HL-60/S4 treated with retinoic acid at 250 ng/mL for 4 days and 3 days (cell line): ENCODE data around the gene NOXO1.

Experiments used
- in situ Hi-C: fragments of 300-500 bp; cut with MboI; formaldehyde crosslinking; loops from 2 replicates; pipeline ENCODE4 v1.7.0; 2022; ENCODE audit warnings: low sequenced_read_pairs

Gene NOXO1

DNA sequence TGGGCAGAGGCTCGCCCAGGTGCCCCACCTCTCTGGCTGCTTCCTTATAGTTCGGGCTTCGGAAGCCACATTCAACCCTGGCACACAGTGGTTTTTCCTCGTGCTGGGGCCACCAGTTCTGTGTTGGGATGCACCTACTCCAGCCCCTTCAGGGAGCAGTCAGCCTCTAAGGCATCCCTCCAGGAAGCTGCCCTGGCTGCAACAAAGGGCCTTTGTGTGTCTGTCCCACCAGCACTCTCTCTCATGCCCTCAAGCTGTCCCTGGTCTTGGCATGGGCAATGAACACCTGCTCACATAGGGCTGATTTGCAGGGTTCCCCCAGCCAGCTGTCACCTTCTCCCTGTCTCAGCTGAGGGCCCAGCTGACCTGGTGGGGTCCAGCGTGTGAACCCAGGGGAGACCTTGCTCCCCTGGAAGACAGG is 754 bp upstream of the NOXO1 start:
- in situ Hi-C loops: no loop called here

DNA sequence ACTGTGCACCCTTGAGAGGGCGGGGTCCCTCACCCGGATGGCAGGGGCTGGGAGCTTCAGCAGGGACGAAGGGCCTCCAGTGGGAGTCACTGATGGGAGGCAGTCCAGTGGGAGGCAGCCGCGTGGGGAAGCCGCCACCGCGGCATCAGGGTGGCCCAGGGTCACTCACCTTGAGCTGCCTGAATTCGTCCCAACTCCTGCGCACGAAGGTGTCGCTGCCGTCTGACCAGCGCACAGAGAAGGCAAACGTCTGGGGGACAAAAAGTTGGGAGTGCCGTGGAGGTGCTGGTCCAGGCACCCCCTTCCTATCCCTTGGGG is 540 bp downstream of the NOXO1 start:
- in situ Hi-C loops: no loop called here

DNA sequence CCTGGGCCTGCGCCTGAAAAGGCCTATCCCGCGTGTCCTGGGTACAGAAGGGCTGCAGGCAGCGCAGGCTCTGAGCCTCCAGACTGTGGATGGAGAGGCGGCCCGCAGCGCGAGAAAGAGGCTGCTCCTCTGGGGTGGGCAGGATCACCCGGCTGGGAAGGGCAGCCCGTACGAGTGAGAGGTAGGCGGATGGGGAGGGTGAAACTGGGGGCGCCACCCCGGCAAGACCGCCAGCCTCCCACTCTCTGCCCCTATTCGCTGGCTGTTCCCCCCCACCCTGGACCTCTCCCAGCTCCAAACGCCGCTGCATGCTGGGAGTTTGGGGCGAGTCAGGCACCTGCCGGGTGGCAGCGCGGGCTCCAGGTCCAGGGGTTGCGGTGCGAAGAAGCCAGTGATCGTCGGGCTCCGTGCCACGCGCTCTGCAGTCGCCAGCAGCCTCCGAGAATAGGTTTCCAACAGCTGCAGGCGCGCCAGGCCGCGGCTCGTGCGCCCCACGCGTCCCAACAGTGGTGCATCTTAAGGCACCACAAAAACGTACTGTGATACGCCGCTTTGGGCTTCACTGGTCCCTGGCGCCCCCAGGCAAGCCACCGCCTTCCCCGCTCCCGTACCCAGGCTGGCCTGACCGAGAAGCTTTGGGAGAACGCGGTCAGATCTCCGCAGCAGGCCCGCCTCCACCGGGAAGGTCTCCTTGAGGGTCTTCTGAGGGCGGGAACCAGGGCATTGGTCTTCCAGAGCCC is 1.1 kb downstream of the NOXO1 start:
- in situ Hi-C loops: no loop called here

DNA sequence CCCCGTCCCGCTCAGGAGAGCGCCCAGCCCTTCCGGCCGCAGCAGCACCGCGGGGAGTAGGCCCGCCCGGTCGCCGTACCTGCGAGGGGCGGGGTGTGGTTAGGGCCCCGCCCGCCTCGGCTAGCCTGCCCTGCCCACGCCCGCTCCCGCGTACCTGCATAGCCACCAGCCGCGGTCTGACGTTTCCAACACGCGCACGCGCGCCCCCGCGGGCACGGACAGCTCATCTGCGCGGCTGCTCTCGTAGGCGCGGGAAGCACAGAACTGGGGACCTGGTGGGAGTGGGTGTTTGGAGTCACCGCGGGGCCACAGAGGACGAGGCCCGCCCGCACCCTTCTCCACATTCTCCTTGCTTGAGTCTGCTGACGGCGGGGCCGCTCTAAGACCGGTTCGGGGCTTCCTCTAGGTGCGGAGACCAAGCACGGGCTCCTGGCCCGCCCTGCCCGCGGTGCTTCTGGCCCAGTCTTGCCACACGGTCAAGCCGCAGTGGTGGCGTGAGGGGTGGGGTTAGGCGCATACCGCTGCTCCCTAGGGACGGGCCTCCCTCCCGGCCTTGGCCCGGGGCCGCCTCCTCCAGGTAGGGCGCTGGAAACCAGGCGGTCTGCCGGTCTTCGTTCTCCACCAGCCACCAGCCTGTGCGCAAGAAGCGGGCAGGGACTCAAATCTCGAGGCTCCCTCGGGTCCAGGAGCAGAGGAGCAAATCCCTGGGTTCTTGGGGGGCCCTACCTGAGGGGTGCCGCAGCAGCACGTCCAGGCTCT is 1.8 kb downstream of the NOXO1 start:
- in situ Hi-C loops: no loop called here

DNA sequence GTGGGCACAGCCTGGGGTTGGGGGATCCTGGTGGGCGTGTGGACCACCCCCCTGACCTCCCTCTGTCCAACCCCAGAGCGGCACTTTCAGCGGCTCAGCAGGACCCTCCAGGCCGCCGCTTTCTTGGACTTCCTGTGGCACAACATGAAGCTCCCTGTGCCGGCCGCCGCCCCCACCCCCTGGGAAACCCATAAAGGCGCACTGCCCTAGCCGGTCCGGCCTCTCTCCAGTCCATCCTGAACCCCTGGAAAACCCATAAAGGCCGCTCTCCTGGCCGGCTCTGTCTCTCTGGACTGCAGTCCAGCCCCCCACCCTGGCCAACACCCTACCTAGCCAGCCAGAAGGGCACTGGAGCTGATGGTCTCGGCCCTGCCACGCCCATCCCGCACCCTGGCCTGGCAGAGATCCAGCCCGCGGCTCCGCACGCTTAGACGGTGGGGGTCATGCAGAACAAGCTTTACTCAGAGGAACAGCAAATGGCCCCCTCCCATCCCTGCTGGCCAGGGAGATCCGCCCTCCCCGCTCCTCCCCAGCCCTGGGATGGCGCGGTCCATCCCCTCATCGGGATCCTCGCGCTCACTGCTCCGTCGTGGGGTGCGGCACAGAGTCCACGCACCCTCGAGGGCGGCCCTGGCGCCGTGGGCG is 2.7 kb downstream of the NOXO1 start:
- in situ Hi-C loops: no loop called here

DNA sequence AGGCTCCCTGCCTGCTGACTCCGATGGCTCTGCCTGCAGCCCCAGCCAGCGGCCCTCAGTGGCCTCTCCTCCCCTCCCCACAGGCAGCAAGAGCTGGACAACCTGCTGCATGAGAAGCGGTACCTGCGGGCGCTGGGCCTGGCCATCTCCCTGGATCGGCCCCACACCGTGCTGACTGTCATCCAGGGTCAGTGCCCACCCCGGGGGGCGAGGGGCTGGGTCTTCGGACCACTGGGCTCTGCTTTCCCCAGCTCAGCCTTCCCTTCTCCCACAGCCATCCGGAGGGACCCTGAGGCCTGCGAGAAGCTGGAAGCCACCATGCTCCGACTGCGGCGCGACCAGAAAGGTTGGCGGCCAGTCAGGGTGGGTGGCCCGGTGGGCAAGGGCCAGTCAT is 3.4 kb downstream of the NOXO1 start:
- in situ Hi-C loops: no loop called here

DNA sequence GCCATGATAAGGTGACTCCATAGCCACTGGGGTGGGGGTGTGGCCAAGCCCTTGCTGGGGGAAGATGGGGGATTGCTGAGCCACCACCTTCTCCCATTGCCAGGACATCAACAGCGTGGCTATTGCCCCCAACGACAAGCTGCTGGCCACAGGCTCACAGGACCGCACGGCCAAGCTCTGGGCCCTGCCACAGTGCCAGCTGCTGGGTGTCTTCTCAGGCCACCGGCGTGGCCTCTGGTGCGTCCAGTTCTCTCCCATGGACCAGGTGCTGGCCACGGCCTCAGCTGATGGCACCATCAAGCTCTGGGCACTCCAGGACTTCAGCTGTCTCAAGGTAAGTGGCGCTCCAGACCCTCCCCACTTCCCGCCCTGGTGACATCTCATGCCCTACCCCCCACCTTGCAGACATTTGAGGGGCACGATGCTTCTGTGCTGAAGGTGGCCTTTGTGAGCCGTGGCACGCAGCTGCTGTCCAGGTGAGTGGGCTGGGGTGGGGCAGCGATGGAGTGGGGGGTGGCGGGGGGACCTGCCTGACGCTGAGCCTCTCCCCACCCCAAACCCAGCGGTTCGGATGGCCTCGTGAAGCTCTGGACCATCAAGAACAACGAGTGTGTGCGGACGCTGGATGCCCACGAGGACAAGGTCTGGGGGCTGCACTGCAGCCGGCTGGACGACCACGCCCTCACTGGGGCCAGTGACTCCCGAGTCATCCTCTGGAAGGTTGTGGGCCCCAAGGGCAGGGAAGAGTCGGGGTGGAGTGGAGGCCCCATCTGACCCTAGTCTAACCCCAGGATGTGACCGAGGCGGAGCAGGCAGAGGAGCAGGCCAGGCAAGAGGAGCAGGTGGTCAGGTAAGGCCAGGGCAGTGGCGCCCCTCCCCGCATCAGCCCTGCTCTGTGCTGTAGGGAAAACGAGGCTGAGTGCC is 4.1 kb downstream of the NOXO1 start:
- in situ Hi-C loops: no loop called here

DNA sequence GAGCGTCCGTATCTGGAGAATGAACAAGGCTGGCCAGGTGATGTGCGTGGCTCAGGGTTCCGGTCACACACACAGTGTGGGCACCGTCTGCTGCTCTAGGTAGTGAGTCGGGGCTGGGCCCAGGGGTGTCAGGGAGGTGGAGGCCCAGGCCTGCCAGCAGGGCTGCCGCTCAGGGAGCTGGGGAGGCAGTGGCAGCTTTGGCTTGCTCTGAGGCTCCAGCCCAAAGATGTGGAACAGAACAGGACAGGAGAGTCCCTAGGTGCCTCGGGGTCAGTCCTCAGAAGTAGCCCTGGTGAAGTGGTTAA is 5.1 kb downstream of the NOXO1 start:
- in situ Hi-C loops: no loop called here

DNA sequence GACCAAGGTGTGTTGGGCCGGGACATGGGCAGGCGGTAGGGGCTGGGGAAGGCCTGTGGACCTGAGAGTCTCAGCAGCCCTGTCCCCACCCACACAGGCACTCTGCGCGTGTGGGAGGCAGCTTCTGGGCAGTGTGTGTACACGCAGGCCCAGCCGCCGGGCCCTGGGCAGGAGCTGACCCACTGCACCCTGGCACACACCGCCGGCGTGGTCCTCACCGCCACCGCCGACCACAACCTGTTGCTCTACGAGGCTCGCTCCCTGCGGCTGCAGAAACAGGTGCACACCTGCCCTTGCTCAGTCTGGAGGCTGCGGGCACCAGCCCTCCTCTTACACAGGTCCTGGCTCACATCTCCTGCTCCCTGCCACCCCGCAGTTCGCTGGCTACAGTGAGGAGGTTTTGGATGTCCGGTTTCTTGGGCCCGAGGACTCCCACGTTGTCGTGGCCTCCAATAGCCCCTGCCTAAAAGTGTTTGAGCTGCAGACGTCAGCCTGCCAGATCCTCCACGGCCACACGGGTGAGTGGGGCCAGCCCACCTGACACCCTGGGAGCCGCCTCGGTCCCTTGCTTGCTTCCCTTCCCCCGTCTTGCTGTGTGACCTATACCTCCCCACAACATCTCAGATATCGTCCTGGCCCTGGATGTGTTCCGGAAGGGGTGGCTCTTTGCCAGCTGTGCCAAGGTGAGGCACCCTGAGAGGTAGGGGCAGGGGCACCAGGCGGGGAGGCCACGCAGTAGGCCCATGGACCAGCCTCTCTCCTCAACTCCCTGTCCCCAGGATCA is 5.6 kb downstream of the NOXO1 start:
- in situ Hi-C loops: no loop called here

DNA sequence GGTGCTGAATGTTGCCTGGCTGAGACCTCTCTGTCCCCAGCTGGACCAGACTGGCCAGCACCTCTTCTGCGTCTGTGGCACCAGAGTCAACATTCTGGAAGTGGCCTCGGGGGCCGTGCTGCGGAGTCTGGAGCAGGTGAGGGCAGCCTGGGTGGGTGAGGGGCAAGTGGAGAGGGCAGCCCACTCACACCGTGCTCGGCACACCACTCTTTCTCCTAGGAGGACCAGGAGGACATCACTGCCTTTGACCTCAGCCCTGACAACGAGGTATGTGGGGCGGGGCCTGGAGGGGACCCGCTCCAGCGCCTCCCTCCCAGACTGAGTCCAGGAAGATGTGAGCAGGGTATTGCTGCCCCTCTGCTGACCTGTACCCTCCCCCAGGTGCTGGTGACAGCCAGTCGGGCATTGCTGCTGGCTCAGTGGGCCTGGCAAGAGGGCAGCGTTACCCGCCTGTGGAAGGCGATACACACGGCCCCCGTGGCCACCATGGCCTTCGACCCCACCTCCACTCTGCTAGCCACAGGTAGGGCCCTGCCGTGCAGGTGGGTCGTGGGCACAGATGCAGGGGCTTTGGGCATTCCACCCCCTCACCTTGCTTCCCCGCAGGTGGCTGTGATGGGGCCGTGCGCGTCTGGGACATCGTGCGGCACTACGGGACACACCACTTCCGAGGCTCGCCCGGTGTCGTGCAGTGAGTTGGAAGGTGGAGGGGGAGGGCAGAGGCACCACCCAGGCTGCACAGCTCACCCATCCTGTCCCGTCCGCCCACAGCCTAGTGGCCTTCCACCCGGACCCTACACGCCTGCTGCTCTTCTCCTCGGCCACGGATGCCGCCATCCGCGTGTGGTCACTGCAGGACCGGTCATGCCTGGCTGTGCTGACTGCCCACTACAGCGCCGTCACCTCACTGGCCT is 6.9 kb downstream of the NOXO1 start:
- in situ Hi-C loops: no loop called here

DNA sequence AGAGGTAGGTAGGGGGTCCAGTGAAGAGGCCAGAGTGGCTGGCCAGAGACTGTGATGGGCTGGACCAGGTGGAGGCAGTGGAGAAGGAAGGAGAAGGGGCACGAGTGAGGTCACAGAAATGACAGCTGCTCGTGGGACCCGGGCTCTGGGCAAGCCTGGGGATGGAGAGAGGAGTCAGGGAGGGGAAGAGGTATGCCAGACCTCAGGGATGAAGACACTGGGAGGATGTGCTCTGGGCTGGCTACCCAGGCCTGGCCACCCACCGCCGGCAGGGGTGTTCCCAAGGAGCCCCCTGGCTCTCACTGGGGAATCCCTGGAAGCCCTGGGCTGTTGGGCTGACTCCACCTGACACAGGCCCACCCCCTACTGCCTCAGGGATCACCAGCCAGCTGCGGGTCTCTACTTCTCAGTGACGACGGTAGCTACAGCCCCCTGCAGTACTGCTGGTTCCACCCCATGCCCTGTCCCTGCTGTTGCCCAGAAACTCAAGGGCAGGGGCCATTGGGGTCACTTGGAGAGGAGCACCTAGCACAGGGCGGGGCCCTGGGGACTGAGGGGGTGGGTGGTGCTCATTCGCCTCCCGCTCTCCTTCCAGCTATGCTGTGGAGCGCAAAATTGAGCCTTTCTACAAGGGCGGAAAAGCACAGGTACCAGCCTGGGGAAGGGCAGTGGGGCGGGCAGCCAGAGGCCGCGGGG is 7.7 kb downstream of the NOXO1 start:
- in situ Hi-C loops: no loop called here

DNA sequence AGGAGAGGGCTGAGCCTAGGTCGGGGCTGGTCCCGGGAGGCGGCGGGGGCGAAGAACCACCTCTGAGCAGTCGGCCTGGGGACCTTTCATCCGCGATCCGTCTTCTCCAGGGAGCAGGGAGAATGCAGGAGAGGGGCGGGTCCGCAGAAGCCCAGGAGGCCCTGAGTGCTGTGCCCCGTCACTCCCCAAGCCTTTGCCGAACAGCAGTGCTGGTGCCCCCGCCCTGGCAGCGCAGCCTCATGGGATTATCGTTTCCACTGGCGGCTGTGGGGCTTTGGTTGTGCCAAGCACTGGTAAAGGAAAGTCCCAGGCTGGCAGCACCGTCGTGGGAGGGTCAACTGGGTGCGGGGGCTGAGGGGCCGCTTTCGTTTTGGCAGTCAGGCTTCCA is 8.8 kb downstream of the NOXO1 start:
- in situ Hi-C loops: no loop called here

DNA sequence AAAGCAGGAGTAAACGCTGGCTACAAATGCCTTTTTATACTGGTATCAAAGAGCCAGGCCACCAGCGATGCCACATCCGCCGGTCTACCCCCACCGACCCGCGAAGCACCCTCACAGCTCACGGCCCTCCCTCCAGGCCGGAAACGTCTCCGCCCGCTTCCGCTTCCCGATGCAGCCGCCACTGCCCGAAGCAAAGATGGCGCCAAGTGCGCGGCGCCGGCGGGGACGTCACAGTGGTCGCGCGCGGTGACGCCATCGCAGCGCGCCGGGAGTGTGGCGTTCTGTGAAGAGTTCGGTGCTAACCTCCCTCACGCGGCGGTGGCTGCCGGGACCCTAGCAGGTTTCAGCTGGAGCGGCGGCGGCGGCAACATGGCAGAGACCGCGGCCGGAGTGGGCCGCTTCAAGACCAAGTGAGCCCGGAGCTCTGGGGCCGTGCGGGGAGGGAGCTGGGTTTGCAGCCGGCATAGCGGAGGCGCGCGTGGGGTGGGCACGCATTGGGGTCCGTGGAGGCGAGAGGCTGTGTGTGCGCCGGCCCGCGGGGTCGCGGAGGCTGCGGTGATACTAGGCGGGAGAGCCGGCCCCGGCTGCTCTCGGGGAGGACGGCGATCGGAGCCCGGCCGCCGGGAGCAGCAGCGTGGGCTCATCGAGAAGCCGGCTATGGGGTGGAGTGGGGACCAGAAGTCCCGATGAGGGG is 9.3 kb downstream of the NOXO1 start, which contains the start of gene TBL3:
TSS of gene TBL3 (plus strand) at position 258 of the 694 bp plus-strand sequence. CDS start at position 370, 112 bp downstream.
- in situ Hi-C loops: no loop called here

DNA sequence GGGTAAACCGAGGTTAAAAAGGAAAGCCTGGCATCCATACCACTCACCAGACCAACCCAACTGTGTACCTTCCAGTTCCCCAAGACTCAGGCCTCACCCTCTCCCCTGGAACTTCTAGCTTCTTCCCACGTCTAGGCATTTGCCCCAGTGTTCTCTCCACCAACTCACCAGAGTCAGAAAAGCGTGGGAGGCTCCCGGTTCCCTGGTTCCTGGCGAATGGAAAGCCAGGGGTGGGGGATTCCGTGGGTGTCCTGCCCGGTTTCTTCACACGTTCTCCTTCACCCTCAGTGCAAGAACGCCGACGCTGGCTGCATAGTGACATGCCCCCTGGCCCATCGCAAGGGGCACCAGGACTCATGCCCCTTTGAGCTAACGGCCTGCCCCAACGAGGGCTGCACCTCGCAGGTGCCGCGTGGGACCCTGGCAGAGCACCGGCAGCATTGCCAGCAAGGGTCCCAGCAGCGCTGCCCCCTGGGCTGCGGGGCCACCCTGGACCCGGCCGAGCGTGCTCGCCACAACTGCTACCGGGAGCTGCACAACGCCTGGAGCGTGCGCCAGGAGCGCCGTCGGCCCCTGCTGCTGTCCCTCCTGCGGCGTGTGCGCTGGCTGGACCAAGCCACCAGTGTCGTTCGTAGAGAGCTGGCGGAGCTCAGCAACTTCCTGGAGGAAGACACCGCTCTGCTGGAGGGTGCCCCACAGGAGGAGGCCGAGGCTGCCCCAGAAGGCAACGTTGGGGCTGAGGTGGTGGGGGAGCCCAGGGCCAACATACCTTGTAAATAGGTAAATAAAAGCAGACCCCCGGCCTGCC is 12.9 kb downstream of the NOXO1 start:
- in situ Hi-C loops: no loop called here

DNA sequence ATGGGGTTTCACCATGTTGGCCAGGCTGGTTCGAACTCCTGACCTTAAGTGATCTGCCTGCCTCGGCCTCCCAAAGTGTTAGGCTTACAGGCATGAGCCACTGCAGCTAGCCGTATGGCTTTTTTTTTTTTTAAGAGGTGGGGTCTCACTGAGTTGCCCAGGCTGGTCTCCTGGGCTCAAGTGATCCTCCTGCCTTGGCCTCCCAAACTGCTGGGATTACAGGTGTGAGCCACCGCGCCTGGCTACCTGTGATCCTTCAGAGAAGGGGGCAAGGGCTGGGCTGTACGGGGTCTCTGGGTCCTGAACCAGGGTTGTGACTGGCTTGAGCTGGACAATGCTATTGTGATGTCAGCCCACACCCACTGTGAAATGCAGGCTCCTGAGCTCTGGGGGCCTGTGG is 14.8 kb downstream of the NOXO1 start, which contains the start of gene RNF151:
TSS of gene RNF151 (plus strand) at position 397 of the 400 bp plus-strand sequence. CDS start 26 bp downstream, outside the sequence.
- in situ Hi-C loops: no loop called here

DNA sequence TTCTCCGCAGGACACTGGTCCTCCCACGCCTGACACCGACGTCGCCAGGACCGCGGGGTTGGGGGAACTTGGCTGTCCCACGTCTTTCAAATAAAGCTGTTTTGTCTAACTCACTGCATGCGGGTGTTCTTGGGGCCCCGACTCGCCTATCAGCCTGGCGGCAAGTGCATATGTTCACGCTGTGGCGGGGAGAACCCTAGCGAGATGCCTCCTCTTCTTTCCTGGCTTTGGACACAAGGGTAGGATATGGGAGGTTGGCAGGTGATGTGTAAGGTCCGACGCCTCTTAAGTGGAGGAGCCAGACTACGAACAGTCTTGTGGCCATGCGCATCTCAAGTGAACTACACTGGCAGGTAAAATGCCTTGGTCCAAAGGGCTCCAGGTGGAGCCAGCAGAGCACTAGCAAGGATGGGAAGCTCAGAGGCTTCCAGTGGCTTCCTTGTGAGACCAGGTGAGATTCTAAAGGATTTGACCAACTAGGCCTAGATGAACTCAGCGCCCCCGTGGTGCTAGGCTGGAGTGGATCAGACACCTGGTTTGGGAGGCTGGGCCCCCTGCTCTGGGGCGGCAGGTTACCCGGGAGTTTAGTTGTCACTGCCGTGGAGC is 15.8 kb downstream of the NOXO1 start:
- in situ Hi-C loops: no loop called here
